OCI-LY1 (cell line): ENCODE data around the gene NFIA.

Experiments
- H2AFZ ChIP-seq: fragments of 200-600 bp; sonication (generic), shearing (Covaris generic); 2 replicates; pipeline ENCODE4 v1.6.0; 2014; ENCODE audit warnings: antibody characterized with exemption, mild to moderate bottlenecking, low read length
- H3F3A ChIP-seq: fragments of 200-600 bp; sonication (generic), shearing (Covaris generic); 2 replicates; pipeline ENCODE4 v1.6.0; 2014; ENCODE audit warnings: mild to moderate bottlenecking, antibody characterized with exemption, low read length, moderate library complexity; ENCODE audit not compliant: insufficient read depth
- H3K27ac ChIP-seq: fragments of 200-600 bp; sonication (generic); 2 replicates; pipeline ENCODE4 v1.5.1; 2014; ENCODE audit warnings: low read length, mixed run types, mild to moderate bottlenecking, low read depth; ENCODE audit not compliant: poor library complexity, severe bottlenecking
- H3K27me3 ChIP-seq: fragments of 200-600 bp; sonication (generic); 2 replicates; pipeline ENCODE4 v1.6.0; 2014; ENCODE audit warnings: antibody characterized with exemption, mild to moderate bottlenecking, low read length, moderate library complexity; ENCODE audit not compliant: insufficient read depth
- H3K36me3 ChIP-seq: fragments of 200-600 bp; sonication (generic); 2 replicates; pipeline ENCODE4 v1.6.1; 2014; ENCODE audit warnings: mild to moderate bottlenecking, antibody characterized with exemption, low read length, moderate library complexity, mixed read lengths; ENCODE audit not compliant: insufficient read depth
- H3K4me1 ChIP-seq: fragments of 200-600 bp; sonication (generic); 2 replicates; pipeline ENCODE4 v1.5.1; 2014; ENCODE audit warnings: mild to moderate bottlenecking, low read length, moderate library complexity; ENCODE audit not compliant: insufficient read depth, severe bottlenecking
- H3K4me2 ChIP-seq: fragments of 200-600 bp; sonication (generic), shearing (Covaris generic); 2 replicates; pipeline ENCODE4 v1.6.1; 2014; ENCODE audit warnings: low read length
- H3K4me3 ChIP-seq: fragments of 200-600 bp; sonication (generic); 2 replicates; pipeline ENCODE4 v1.5.1; 2014; ENCODE audit warnings: low read length, low read depth, mild to moderate bottlenecking, mixed read lengths; ENCODE audit not compliant: poor library complexity, severe bottlenecking
- H3K79me2 ChIP-seq: fragments of 200-600 bp; shearing (Covaris generic); 2 replicates; pipeline ENCODE4 v1.6.1; 2016; ENCODE audit warnings: mixed run types, low read length, mixed read lengths; ENCODE audit not compliant: insufficient read depth
- H3K9ac ChIP-seq: fragments of 200-600 bp; sonication (generic), shearing (Covaris generic); 2 replicates; pipeline ENCODE4 v1.6.1; 2014; ENCODE audit warnings: mild to moderate bottlenecking, low read length, mixed read lengths
- H3K9me2 ChIP-seq: fragments of 200-600 bp; sonication (generic), shearing (Covaris generic); 2 replicates; pipeline ENCODE4 v1.6.1; 2014; ENCODE audit warnings: low read depth, mild to moderate bottlenecking, low read length, mixed read lengths
- H3K9me3 ChIP-seq: fragments of 200-600 bp; shearing (Covaris generic); 2 replicates; pipeline ENCODE4 v1.6.1; 2014; ENCODE audit warnings: low read length, mixed read lengths
- H4K20me1 ChIP-seq: fragments of 200-600 bp; sonication (generic), shearing (Covaris generic); 2 replicates; pipeline ENCODE4 v1.6.0; 2016; ENCODE audit warnings: mild to moderate bottlenecking, low read length; ENCODE audit not compliant: insufficient read depth
- EZH2 ChIP-seq: fragments of 200-600 bp; sonication (generic), shearing (Covaris generic); IDR thresholded peaks from 2 replicates; pipeline ENCODE4 v1.8.0; 2017; ENCODE audit warnings: borderline replicate concordance, mixed run types, mild to moderate bottlenecking, antibody characterized with exemption, low read length, moderate library complexity, mixed read lengths
- TF ChIP-seq, protein P1 (sequence below): fragments of 200-600 bp; sonication (generic), shearing (Covaris generic); IDR thresholded peaks from 2 replicates; pipeline ENCODE4 v1.5.1; 2017; ENCODE audit warnings: mild to moderate bottlenecking, antibody characterized with exemption, low read length, moderate library complexity, mixed read lengths

Gene NFIA

DNA sequence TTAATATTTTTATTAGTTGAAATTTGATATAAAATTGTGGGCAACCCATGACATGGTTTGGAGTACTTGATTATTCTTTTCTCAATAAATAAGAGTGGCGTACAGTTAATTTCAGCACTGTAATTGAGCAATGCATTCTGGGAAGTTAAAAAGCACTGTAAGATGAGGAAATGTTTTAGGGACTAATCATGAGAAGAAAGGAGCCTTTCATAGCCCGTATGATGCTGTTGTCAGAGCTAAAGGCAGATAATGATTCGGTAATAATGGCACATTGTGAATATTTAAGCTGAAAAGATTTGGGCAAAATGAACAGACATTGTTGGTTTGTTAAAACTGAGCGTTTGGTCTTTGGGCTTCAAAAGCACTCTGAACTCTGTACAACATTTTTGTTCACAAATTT lies 139.3 kb downstream of the NFIA start:
- H3K27me3 ChIP-seq, result no peaks in the 10 kb centered on the region
- no peak overlapping the region for H3K9ac ChIP-seq
- H3K4me3 ChIP-seq, result no peak overlapping the region
- no peaks in the 10 kb centered on the region for H3K9me3 ChIP-seq
- H3K79me2 ChIP-seq, result no peaks in the 10 kb centered on the region
- H2AFZ ChIP-seq, result no peak overlapping the region
- H4K20me1 ChIP-seq, result no peaks in the 10 kb centered on the region
- no peaks in the 10 kb centered on the region for H3F3A ChIP-seq
- no peaks in the 10 kb centered on the region for H3K9me2 ChIP-seq
- no peaks in the 10 kb centered on the region for H3K36me3 ChIP-seq
- H3K27ac ChIP-seq, result no peak overlapping the region
- H3K4me1 ChIP-seq, result peaks cover 24% of the 10 kb centered on the region
- no peak for TF ChIP-seq EZH2
- TF ChIP-seq, protein P1, sequence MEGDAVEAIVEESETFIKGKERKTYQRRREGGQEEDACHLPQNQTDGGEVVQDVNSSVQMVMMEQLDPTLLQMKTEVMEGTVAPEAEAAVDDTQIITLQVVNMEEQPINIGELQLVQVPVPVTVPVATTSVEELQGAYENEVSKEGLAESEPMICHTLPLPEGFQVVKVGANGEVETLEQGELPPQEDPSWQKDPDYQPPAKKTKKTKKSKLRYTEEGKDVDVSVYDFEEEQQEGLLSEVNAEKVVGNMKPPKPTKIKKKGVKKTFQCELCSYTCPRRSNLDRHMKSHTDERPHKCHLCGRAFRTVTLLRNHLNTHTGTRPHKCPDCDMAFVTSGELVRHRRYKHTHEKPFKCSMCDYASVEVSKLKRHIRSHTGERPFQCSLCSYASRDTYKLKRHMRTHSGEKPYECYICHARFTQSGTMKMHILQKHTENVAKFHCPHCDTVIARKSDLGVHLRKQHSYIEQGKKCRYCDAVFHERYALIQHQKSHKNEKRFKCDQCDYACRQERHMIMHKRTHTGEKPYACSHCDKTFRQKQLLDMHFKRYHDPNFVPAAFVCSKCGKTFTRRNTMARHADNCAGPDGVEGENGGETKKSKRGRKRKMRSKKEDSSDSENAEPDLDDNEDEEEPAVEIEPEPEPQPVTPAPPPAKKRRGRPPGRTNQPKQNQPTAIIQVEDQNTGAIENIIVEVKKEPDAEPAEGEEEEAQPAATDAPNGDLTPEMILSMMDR, result no peak
- no peak overlapping the region for H3K4me2 ChIP-seq

DNA sequence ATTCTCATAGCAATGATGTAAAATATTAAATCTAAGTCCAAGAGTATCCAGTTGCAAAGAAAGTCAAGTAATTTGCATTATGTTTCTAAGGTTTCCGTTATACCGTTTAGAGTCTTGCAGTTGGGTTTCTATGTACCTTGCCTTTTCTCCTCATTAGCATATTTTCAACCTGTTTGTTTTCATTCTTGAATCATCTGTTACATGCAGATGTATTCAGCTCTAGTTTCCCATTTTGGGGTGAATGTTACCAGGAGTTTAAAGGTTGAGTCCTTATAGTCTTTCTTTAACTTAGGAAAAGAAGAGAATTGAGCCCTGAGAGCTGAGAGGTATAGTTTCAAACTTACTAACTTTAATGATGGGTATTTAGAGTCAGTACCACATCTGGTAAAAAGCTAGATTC lies 139.9 kb downstream of the NFIA start:
- Histone ChIP-seq H3F3A (no peaks in the 10 kb centered on the region), H4K20me1 (no peaks in the 10 kb centered on the region), H3K36me3 (no peaks in the 10 kb centered on the region), H3K27me3 (no peaks in the 10 kb centered on the region), H3K4me1 (peaks cover 30% of the 10 kb centered on the region), H3K9me2 (no peaks in the 10 kb centered on the region), H3K9me3 (no peaks in the 10 kb centered on the region), H3K79me2 (no peaks in the 10 kb centered on the region), H3K9ac (no peak overlapping the region), H2AFZ (no peak overlapping the region), H3K27ac (no peak overlapping the region), H3K4me3 (no peak overlapping the region), H3K4me2 (no peak overlapping the region)
- TF ChIP-seq, protein P1, result no peak
- TF ChIP-seq EZH2, result no peak

DNA sequence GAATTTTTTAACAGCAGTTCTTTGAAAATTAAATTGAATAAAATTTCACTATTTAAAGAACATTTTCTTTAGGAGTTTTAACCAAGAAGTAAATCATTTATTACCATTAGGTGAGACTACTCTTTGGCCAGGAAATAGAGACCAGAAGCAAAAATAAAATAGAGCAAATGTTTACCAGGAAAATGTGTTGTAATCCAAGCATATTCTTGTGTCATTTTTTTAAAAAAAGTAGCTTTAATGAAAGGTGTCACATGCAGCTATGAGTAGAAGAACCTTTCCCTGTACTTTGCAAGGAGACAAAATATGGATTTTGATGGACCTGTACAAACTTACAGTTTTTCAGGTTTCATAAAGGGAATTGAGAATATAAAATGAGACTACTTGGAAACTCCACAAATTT lies 140.8 kb downstream of the NFIA start:
- no peak overlapping the region for H2AFZ ChIP-seq
- H3K9me2 ChIP-seq, result no peaks in the 10 kb centered on the region
- TF ChIP-seq, protein P1, result no peak
- no peak for TF ChIP-seq EZH2
- H3K4me1 ChIP-seq, result peaks cover 39% of the 10 kb centered on the region
- no peaks in the 10 kb centered on the region for H3K36me3 ChIP-seq
- H3K27ac ChIP-seq, result no peak overlapping the region
- H3K9ac ChIP-seq, result no peak overlapping the region
- H3K9me3 ChIP-seq, result no peaks in the 10 kb centered on the region
- no peaks in the 10 kb centered on the region for H3K79me2 ChIP-seq
- H3F3A ChIP-seq, result no peaks in the 10 kb centered on the region
- H4K20me1 ChIP-seq, result no peaks in the 10 kb centered on the region
- no peaks in the 10 kb centered on the region for H3K27me3 ChIP-seq
- H3K4me2 ChIP-seq, result no peak overlapping the region
- H3K4me3 ChIP-seq, result no peak overlapping the region
